SU-DHL-6 (cell line): ENCODE results near the gene ROMO1.
"Not testable (repeated sequence)": the region's sequence is repeated elsewhere in the genome, so short reads cannot be mapped to it uniquely, and the experiment has no call there.

Experiments
- EZH2phosphoT487 ChIP-seq: fragments of 200-600 bp; sonication (generic), shearing (Covaris generic); conservative IDR thresholded peaks from 2 replicates; pipeline ENCODE4 v1.6.1; 2018; ENCODE audit warnings: mild to moderate bottlenecking, antibody characterized with exemption, low read length, moderate library complexity, mixed read lengths
- TF ChIP-seq, protein P1 (sequence below): fragments of 200-600 bp; sonication (generic); IDR thresholded peaks from one replicate; pipeline ENCODE4 v1.5.1; 2017; ENCODE audit warnings: antibody characterized with exemption, mild to moderate bottlenecking, low read length, moderate library complexity; ENCODE audit not compliant: insufficient read depth, poor library complexity, severe bottlenecking

DNA sequence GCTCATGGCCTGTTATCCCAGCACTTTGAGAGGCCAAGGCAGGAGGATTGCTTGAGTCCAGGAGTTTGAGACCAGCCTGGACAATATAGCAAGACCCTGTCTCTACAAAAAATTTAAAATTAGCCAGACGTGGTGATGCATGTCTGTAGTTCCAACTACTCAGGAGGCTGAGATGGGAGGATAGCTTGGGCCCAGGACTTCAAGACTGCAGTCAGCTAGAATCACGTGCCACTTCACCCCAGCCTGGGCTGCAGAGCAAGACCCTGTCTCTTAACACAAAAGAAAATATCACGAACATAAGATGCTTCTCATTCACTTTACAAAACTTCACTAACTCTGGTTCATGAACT is 45.3 kb downstream of the ROMO1 start:
- TF ChIP-seq, protein P1, sequence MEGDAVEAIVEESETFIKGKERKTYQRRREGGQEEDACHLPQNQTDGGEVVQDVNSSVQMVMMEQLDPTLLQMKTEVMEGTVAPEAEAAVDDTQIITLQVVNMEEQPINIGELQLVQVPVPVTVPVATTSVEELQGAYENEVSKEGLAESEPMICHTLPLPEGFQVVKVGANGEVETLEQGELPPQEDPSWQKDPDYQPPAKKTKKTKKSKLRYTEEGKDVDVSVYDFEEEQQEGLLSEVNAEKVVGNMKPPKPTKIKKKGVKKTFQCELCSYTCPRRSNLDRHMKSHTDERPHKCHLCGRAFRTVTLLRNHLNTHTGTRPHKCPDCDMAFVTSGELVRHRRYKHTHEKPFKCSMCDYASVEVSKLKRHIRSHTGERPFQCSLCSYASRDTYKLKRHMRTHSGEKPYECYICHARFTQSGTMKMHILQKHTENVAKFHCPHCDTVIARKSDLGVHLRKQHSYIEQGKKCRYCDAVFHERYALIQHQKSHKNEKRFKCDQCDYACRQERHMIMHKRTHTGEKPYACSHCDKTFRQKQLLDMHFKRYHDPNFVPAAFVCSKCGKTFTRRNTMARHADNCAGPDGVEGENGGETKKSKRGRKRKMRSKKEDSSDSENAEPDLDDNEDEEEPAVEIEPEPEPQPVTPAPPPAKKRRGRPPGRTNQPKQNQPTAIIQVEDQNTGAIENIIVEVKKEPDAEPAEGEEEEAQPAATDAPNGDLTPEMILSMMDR, result not testable (repeated sequence)
- TF ChIP-seq EZH2phosphoT487, result not testable (repeated sequence)
